ENCODE data around the gene APOC3.
A peak's percentile ranks its signal among the peaks of the same experiment; 100 is the strongest.
"Not testable (repeated sequence)": the region's sequence is repeated elsewhere in the genome, so short reads cannot be mapped to it uniquely, and the experiment has no call there.

Gene APOC3

GRCh38 chr11:116829525-116830183 is at the start of gene APOC3:
Gene APOC3 (plus strand): TSS chr11:116829907. CDS start chr11:116830583, 676 bp downstream.
- peak; percentile 74 for DNase-seq

- DNase-seq: no peak
These were observed 47.0 kb upstream of the APOC3 start for GRCh38 chr11:116782728-116783127.

DNA sequence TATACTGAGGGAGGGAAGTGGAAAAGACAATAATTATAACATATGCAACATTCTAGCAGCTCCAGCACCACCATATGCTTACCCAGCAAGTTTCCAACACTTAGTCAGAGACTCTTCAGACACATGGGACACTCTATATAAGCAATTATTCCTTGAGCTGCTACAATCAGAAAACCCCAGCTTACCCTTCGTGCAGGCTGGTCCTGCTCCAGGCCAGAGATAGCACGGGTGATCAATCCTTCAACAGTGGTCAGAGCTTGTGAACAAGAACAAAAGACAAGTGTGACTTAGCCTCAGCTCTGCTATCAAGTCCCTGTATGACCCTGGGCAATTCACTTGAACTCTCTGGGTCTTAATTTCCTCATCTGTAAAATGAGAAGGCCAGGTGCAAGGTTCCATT is 43.4 kb upstream of the APOC3 start:
- DNase-seq: no peak

GRCh38 chr11:116786966-116787365 is 42.7 kb upstream of the APOC3 start:
- DNase-seq: no peak

- no peak for DNase-seq
These were observed 42.3 kb upstream of the APOC3 start for GRCh38 chr11:116787436-116787785.

GRCh38 chr11:116787786-116788486 is 41.8 kb upstream of the APOC3 start, which contains the start of gene ZPR1:
Gene ZPR1 (minus strand): TSS chr11:116788023. CDS start chr11:116787990, 33 bp downstream.
- peak; percentile 66 for DNase-seq

DNA sequence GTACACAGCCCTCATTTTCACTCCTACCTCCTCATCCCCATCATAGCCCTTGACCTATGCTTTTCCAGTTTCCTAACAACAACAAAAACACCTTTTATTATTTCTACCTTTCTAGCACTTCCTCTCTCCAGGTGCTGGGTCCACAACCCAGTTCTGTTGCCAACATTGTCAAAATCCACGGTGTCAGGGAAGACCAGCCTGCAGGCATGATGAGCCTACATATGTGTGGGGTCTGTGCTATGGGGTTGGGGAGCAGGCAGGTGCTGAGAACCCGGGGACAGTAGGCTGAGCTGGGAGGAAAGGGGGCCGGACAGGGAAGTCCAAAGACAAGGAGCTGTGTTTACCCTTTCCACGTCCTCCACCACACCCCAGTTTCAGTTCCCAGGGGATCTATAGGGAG is 41.2 kb upstream of the APOC3 start:
- no peak for DNase-seq

DNA sequence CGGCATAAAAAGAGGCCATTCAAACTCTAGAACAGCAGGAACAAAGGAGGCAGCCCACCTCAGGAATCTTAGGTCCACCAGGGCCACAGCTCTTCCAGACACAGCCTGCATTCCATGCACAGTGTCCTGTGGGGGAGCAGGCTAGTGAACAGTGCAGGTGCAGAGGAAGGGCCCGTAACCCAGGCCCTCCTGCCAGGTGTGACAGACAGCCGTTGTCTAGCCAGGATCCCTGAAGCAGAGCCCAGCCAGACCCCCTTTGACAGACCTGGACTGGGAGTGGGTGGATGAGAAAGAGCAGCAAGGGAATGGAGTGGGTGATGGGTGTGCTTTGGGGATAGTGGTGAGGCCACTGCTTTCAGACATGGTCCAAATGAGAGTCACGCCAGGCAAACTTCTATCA is 40.7 kb upstream of the APOC3 start:
- no peak for DNase-seq

DNA sequence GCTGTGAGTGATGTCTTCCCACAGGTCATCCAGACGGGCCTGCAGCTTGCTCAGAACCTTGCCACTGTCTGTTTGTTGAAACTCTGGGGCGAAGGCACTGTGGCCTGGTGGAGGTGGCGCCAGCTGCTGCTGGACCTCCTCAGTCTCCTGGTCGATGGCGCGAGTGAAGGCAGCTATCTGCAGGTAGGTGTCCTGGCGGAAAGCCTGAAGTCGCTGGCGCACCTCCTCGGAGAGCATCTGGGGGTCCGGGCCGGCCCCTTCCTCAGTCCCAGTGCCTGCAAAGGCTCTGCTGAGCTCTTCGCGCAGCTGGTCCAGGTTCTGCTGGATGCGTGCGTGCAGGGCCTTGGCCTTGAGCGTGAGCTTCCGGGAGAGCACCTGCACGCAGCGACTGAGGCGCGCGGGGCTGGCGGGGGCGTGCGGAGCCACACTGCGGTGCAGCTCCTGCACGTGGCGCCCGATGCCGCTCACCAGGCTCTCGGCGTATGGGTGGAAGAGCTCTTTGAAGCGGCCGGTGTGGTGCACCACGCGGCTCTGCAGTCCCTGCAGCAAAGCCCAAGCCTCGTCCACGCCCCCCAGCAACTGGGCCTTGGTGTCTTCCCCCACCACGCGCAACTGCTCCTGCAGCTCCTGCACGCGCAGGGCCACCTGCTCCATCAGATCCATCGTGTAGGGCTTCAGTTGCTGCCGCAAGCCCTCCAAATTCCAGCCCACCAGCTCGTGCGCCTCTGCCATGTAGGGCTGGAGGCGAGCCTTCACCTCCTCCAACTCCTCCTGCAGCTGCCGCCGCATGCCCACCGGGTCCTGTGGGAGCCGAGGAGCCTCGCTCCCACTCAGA is 39.3 kb upstream of the APOC3 start:
- no peak for DNase-seq

GRCh38 chr11:116791002-116791812 is 38.5 kb upstream of the APOC3 start:
- peak; percentile 55 for DNase-seq

- DNase-seq: no peak
These were observed 37.9 kb upstream of the APOC3 start, which contains the start of gene APOA5 for GRCh38 chr11:116791813-116792143. Gene APOA5 (minus strand): TSS chr11:116791879. CDS start chr11:116791860, 19 bp downstream.

- DNase-seq: no peak
These were observed 37.4 kb upstream of the APOC3 start for GRCh38 chr11:116792144-116792868.

GRCh38 chr11:116792869-116793771 is 36.6 kb upstream of the APOC3 start:
- DNase-seq: peak; percentile 83

- DNase-seq: peak; percentile 16
These were observed 36.0 kb upstream of the APOC3 start for GRCh38 chr11:116793772-116794097.

GRCh38 chr11:116794851-116795250 is 34.9 kb upstream of the APOC3 start:
- DNase-seq: no peak

GRCh38 chr11:116796548-116796947 is 33.2 kb upstream of the APOC3 start:
- no peak for DNase-seq

DNA sequence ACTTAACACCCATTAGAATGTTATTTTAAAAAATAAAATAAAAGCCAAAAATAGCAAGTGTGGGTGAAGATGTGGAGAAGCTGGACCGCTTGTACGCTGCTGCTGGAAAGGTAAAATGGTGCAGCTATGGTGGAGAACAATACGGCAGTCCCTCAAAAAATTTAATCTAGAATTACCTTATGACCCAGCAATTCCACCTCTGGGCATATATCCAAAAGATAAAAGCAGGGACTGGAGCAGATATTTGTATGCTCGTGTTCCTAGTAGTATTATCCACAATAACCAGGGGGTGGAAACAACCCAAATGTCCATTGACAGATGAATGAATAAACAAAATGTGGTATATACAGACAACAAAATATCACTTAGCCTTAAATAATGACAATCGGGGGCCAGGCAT is 31.9 kb upstream of the APOC3 start:
- DNase-seq: no peak

GRCh38 chr11:116798368-116798767 is 31.3 kb upstream of the APOC3 start:
- DNase-seq: no peak

GRCh38 chr11:116800610-116801009 is 29.1 kb upstream of the APOC3 start:
- DNase-seq: no peak

- not testable (repeated sequence) for DNase-seq
These were observed 28.0 kb upstream of the APOC3 start for GRCh38 chr11:116801662-116802061.

GRCh38 chr11:116804001-116804400 is 25.7 kb upstream of the APOC3 start:
- DNase-seq: no peak
